ENCODE measurements around the gene LIPE. TPM values are rescaled to one million over a fixed set of nuclear protein-coding genes. Genes with fewer than 3 reads are reported as not detected.

LIPE gene
- polyA plus RNA-seq, 3 donors, result 8.2 to 11.4 (median 9.1) TPM

GRCh38 chr19:42388851-42389489, 38.2 kb downstream of the LIPE start:
- DNase-seq (ENCODE audit: low read depth in 3 of 3, low spot score in 2 of 3), result no peak

- no peak for DNase-seq (ENCODE audit: low read depth in 3 of 3, low spot score in 2 of 3)
These were observed 40.0 kb downstream of the LIPE start for GRCh38 chr19:42386974-42387707.

DNA sequence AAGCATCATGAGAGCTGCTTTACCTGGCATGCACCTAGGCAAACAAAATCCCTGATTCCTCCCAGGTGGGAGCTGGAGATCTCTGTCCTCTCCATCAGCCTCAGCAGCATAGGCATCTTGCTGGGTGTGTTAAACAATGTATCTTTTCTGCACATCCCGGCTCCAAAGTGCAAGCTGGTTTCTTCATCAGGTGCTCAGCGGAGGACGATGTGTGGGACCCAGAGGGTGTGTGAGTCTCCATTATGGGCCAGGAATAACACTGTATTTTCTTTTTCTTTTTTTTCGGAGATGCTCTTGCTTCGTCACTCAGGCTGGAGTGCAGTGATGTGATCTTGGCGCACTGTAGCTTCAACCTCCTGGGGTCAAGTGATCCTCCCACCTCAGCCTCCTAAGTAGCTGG, 47.0 kb downstream of the LIPE start:
- DNase-seq (ENCODE audit: low read depth in 3 of 3, low spot score in 2 of 3), result no peak

- DNase-seq (ENCODE audit: low read depth in 3 of 3, low spot score in 2 of 3), result no peak
These were observed 48.7 kb downstream of the LIPE start for GRCh38 chr19:42378225-42379215.

GRCh38 chr19:42376177-42376555, 51.0 kb downstream of the LIPE start:
- no peak for DNase-seq (ENCODE audit: low read depth in 3 of 3, low spot score in 2 of 3)

- DNase-seq (ENCODE audit: low read depth in 3 of 3, low spot score in 2 of 3), result no peak
These were observed 51.6 kb downstream of the LIPE start for GRCh38 chr19:42375415-42376176.

DNA sequence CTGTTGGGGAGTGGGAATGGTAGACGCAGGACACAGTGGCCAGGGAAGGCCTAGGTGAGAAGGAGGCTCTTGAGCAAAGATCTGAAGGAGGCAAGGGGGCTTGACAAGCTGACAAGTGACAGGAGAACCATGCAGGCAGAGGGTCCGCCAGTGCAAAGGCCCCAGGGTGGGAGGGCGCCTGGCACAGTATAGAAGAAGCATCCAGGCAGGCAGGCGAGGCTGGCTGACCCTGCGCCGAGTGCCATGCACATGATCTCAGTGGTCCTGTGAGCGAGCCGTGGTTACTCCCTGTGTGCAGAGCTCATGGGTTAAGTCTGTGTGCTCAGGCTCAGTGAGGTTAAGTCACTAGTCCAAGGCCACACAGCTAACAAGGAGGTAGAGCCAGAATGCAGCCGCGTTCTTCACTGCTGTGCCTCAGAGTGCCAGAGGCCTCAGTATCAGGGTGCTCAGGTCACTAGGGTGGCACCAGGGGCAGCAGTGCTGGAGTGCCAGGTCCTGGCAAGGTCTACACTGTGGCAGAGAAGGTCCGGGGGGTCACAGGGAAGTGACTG, 52.3 kb downstream of the LIPE start:
- no peak for DNase-seq (ENCODE audit: low read depth in 3 of 3, low spot score in 2 of 3)

DNA sequence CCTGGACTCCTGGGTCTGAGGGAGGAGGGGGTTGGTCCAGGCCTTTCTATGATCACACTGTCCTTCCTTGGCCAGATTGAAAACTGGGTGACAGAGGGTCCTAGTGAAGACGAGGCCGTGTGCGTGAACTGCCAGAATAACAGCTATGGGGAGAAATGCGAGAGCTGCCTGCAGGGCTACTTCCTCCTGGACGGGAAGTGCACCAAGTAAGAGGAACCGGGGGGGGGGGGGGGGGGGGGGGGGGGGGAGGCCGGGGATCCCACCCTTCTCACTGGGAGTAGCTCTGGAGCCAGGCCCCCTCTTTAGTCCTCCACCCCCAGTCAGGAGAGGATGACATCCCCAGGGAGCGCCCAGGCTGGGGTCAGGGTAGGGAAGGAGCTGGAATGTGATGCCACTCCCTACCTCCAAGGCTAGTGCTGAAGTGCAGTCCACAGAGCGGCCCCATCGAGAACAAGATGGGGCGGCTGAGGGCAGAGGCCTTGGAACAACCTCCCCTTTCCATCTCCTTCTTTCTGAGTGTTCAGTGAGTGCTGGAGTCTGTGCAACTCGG, 56.5 kb downstream of the LIPE start:
- no peak for DNase-seq (ENCODE audit: low read depth in 3 of 3, low spot score in 2 of 3)

DNA sequence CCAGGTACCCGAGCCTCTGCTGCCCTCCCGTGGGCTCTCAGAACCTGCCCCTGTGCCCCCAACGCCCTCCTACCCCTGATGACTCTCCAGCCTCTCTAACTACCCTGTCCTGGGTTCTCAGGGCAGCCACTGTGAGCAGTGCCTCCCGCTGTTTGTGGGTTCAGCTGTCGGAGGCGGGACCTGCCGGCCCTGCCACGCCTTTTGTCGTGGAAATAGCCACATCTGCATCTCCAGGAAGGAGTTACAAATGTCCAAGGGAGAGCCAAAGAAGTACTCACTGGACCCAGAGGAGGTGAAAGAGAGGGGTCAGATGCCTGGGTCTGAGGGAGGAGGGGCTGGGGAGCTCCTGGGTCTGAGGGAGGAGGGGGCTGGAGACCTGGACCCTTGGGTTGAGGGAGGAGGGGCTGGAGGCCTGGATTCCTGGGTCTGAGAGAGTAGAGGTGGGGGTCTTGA, 57.1 kb downstream of the LIPE start:
- DNase-seq (ENCODE audit: low read depth in 3 of 3, low spot score in 2 of 3), result no peak

GRCh38 chr19:42369433-42370067, 57.6 kb downstream of the LIPE start:
- DNase-seq (ENCODE audit: low read depth in 3 of 3, low spot score in 2 of 3), result no peak

DNA sequence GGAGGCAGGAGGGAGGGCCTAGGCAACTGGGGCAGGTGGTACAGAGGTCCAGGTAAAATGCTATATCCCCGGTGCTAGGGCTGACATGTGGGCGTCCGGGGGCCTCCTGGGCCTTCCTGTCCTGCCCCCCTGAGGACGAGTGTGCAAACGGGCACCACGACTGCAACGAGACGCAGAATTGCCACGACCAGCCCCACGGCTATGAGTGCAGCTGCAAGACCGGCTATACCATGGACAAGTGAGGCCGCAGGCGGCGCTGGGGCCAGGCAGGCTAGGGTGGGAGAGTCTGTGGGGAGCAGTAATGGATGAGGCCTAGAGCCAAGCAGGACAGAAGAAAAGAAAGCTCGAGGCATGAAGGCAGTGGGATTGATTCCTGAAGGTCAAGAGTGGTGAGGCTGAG, 58.4 kb downstream of the LIPE start:
- DNase-seq (ENCODE audit: low read depth in 3 of 3, low spot score in 2 of 3), result no peak

DNA sequence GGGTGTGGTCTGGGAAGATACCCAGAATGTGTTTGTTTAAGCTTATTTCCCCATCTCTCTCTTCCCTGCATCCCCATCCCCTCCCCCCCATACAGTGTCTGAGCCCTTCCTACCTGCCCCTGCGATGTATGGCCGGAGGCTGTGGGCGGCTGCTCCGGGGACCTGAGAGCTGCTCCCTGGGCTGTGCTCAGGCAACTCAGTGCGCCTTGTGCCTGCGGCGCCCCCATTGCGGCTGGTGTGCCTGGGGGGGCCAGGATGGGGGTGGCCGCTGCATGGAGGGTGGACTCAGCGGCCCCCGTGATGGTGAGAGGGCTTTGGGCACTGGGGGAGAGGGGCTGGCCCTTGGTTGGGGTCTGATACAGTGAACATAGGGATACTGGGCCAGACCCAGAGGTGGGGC, 58.8 kb downstream of the LIPE start:
- no peak for DNase-seq (ENCODE audit: low read depth in 3 of 3, low spot score in 2 of 3)

DNA sequence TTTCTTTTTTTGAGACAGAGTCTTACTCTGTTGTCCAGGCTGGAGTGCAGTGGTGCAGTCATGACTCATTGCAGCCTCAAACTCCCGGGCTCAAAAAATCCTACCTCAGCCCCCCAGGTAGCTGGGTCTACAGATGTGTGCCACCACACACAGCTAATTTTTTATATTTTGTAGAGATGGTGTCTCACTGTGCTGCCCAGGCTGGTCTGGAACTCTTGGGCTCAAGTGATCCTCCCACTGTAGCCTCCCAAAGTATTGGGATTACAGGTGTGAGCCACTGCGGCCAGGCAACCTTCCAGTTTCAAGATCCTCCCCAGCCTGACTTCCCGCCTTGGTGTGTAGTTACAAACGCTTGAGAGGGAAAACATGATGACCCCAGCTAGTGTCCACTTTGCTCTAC, 59.3 kb downstream of the LIPE start:
- DNase-seq (ENCODE audit: low read depth in 3 of 3, low spot score in 2 of 3), result no peak

DNA sequence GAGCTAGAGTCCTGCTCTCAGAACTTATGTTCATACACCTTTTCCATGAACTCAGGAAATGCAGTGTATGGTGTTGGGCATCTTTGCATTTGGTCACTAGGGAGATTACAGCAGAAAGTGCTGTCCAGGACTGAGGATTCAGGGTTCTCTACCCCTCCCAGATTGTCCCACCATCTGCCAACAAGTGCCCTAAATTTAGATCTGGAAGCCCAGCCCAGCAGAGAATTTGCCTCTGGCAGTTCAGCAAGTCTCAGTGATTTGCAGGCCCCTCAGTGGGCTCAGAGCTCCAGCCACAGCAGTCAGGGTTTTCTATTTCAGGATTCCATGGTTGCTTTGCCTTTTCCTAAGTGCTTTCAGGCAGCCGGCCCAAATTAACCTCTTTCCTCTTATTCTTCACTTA, 60.5 kb downstream of the LIPE start:
- no peak for DNase-seq (ENCODE audit: low read depth in 3 of 3, low spot score in 2 of 3)

GRCh38 chr19:42363614-42364346, 63.4 kb downstream of the LIPE start:
- DNase-seq (ENCODE audit: low read depth in 3 of 3, low spot score in 2 of 3), result no peak

- no peak for DNase-seq (ENCODE audit: low read depth in 3 of 3, low spot score in 2 of 3)
These were observed 64.2 kb downstream of the LIPE start for GRCh38 chr19:42362891-42363440.

- no peak for DNase-seq (ENCODE audit: low read depth in 3 of 3, low spot score in 2 of 3)
These were observed 64.8 kb downstream of the LIPE start for GRCh38 chr19:42362342-42362741.

DNA sequence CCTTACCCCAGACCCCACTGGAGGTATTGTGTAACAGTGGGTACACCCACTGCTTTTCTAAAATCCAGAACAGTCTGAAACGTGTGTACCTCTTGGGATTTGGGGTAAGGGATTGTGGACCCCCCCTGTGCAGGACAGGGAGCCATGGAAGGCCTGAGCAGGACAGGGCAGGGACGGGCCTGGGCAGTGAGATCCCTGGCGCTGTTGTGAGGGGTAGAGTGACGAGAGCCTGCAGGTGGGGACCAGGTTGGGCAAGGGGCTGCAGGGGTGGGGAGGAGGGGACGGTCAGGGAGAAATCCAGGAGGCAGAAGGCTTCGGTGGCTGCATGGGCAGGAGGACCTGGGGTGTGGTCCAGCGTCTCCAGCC, 65.7 kb downstream of the LIPE start:
- no peak for DNase-seq (ENCODE audit: low read depth in 3 of 3, low spot score in 2 of 3)

All from right renal cortex interstitium (tissue), 3 donors.